KMS-11 (cell line): ENCODE results near the gene MAGI2.

Experiments used
- H2AFZ ChIP-seq: fragments of 200-600 bp; sonication (generic); 2 replicates; pipeline ENCODE4 v1.6.1; 2016; ENCODE audit warnings: antibody characterized with exemption, mixed run types, low read depth
- H3K27ac ChIP-seq: fragments of 200-600 bp; sonication (generic); 2 replicates; pipeline ENCODE4 v1.6.1; 2016; ENCODE audit warnings: mild to moderate bottlenecking, mixed run types
- H3K27me3 ChIP-seq: fragments of 200-600 bp; sonication (generic); 2 replicates; pipeline ENCODE4 v1.6.1; 2017; ENCODE audit warnings: mild to moderate bottlenecking, low read depth, mixed run types, moderate library complexity; ENCODE audit not compliant: insufficient read depth
- H3K36me3 ChIP-seq: fragments of 200-600 bp; sonication (generic); 2 replicates; pipeline ENCODE4 v1.6.1; 2017; ENCODE audit warnings: mild to moderate bottlenecking, mixed run types; ENCODE audit not compliant: insufficient read depth
- H3K4me1 ChIP-seq: fragments of 200-600 bp; sonication (generic); 2 replicates; pipeline ENCODE4 v1.6.1; 2016; ENCODE audit warnings: mild to moderate bottlenecking, low read depth, mixed run types; ENCODE audit not compliant: poor library complexity, severe bottlenecking
- H3K4me2 ChIP-seq: fragments of 200-600 bp; sonication (generic); 2 replicates; pipeline ENCODE4 v1.7.0; 2016; ENCODE audit warnings: mild to moderate bottlenecking, mixed run types
- H3K4me3 ChIP-seq: fragments of 200-600 bp; sonication (generic); IDR thresholded peaks from 2 replicates; pipeline ENCODE4 v1.6.1; 2017; ENCODE audit warnings: low read depth, low read length, mixed read lengths; ENCODE audit not compliant: insufficient read depth
- H3K79me2 ChIP-seq: fragments of 200-600 bp; sonication (generic); 2 replicates; pipeline ENCODE4 v1.6.1; 2016; ENCODE audit warnings: low read depth, mixed run types; ENCODE audit not compliant: insufficient read depth
- H3K9ac ChIP-seq: fragments of 200-600 bp; sonication (generic); 2 replicates; pipeline ENCODE4 v1.6.1; 2016; ENCODE audit warnings: mild to moderate bottlenecking, mixed run types
- H4K20me1 ChIP-seq: fragments of 200-600 bp; sonication (generic); 2 replicates; pipeline ENCODE4 v1.6.1; 2016; ENCODE audit warnings: mild to moderate bottlenecking, mixed run types; ENCODE audit not compliant: insufficient read depth
- TF ChIP-seq, protein P1 (sequence below): fragments of 200-600 bp; sonication (generic); conservative IDR thresholded peaks from 2 replicates; pipeline ENCODE4 v1.6.1; 2017; ENCODE audit warnings: low read depth, mild to moderate bottlenecking, antibody characterized with exemption, low read length, moderate library complexity, mixed read lengths

MAGI2 gene

DNA sequence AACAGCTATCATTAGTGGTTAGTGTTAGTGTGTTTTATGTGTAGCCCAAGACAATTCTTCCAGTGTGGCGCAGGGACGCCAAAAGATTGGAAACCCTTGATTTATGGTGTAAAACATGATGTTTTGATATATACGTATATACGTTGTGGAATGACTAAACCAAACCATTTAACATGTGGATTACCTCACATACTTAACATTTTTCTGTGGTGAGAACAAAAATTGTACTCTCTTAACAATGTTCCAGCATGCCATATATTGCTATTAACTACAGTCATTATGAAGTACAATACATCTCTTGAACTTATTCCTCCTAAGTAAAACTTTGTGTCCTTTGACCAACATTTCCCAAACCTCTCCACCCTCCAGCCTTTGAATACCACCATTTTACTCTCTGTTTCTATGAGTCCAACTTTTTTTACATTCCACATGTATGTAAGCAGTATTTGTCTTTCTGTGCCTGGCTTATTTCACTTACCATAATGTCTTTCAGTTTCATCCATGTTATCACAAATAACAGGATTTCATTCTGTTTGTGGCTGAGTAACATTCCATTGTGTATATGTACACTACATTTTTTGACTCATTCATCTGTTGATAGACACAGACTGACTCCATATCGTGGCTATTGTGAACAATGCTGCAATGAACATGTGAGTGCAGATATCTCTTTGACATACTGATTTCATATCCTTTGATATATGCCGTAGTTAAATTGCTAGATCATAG lies 42.2 kb upstream of the MAGI2 start:
- H3K79me2 ChIP-seq, result no peaks in the 10 kb centered on the region
- TF ChIP-seq, protein P1, sequence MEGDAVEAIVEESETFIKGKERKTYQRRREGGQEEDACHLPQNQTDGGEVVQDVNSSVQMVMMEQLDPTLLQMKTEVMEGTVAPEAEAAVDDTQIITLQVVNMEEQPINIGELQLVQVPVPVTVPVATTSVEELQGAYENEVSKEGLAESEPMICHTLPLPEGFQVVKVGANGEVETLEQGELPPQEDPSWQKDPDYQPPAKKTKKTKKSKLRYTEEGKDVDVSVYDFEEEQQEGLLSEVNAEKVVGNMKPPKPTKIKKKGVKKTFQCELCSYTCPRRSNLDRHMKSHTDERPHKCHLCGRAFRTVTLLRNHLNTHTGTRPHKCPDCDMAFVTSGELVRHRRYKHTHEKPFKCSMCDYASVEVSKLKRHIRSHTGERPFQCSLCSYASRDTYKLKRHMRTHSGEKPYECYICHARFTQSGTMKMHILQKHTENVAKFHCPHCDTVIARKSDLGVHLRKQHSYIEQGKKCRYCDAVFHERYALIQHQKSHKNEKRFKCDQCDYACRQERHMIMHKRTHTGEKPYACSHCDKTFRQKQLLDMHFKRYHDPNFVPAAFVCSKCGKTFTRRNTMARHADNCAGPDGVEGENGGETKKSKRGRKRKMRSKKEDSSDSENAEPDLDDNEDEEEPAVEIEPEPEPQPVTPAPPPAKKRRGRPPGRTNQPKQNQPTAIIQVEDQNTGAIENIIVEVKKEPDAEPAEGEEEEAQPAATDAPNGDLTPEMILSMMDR, result no peak
- no peak overlapping the region for H3K9ac ChIP-seq
- H3K27ac ChIP-seq, result no peak overlapping the region
- H4K20me1 ChIP-seq, result no peaks in the 10 kb centered on the region
- H2AFZ ChIP-seq, result no peak overlapping the region
- no peaks in the 10 kb centered on the region for H3K4me1 ChIP-seq
- no peaks in the 10 kb centered on the region for H3K36me3 ChIP-seq
- H3K4me2 ChIP-seq, result no peak overlapping the region
- H3K4me3 ChIP-seq, result no peak overlapping the region
- no peaks in the 10 kb centered on the region for H3K27me3 ChIP-seq

DNA sequence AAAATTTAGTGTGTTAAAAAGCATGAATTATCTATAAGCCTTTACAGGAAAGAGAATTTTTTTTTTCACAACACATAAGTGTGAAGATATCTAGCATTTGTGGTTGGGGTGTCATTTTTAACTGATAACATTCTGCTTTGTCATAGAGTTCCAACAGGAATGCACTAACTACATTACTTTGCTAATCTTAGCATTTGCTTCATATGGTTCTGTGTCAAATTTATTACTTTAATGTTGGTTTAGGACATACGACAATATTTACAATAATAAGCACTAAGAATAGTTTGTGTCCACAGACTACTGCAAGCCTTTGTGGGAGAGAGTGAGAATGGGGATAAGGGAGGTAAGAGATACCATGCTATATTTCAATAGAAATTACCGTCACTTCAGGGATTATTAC lies 40.6 kb upstream of the MAGI2 start:
- no peaks in the 10 kb centered on the region for H4K20me1 ChIP-seq
- H3K36me3 ChIP-seq, result no peaks in the 10 kb centered on the region
- no peak overlapping the region for H3K9ac ChIP-seq

DNA sequence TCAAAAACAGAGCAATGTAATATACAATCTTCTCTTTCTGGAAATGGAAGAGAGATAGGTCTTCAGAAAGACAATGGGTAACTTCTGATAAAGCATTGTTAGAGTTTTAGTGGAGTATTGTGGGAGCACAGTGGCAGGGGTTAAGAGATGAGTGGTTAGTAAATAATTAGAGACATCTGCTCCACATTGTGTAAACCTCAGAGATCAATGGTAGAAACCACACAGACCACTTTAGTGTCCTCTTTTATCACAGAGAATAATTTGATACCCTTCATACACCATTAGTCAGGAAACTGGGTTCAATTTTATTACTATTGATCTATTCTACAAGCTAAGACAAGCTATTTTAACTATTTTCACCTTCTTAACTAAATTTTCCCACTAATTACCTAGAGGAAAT lies 35.9 kb upstream of the MAGI2 start:
- Histone ChIP-seq H3K27me3 (no peaks in the 10 kb centered on the region), H3K36me3 (no peaks in the 10 kb centered on the region), H3K4me1 (no peaks in the 10 kb centered on the region), H3K9ac (no peak overlapping the region), H3K79me2 (no peaks in the 10 kb centered on the region), H3K4me2 (no peak overlapping the region), H4K20me1 (no peaks in the 10 kb centered on the region), H3K27ac (no peak overlapping the region), H2AFZ (no peak overlapping the region), H3K4me3 (no peak overlapping the region)
- TF ChIP-seq, protein P1, result no peak

More for the DNA sequence above, 40.6 kb upstream of the MAGI2 start:
- TF ChIP-seq, protein P1, result no peak
- Histone ChIP-seq H3K4me2 (no peak overlapping the region), H3K4me3 (no peak overlapping the region), H3K27ac (no peak overlapping the region), H3K79me2 (no peaks in the 10 kb centered on the region), H2AFZ (no peak overlapping the region), H3K4me1 (no peaks in the 10 kb centered on the region), H3K27me3 (no peaks in the 10 kb centered on the region)

DNA sequence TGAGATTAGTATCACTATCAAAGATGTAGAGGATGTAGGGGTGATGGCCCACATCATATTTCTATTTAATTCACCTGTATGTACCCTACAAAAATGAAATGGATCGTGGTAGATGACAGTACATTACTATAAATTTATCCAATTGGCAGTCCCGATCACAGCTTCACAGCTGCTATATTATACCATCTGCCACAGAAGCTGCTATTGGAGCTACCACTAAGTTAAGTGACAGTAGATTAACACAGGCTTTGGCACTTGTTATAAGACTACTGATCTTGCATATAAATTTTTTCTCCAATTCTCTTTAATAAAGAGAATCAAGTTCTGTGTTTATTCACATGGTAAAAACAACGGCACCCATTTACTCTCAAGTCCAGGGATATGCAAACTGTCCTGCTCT lies 24.9 kb upstream of the MAGI2 start:
- Histone ChIP-seq H2AFZ (no peak overlapping the region), H3K36me3 (no peaks in the 10 kb centered on the region), H4K20me1 (no peaks in the 10 kb centered on the region), H3K9ac (no peak overlapping the region), H3K27ac (no peak overlapping the region), H3K4me2 (no peak overlapping the region), H3K27me3 (no peaks in the 10 kb centered on the region), H3K4me1 (no peaks in the 10 kb centered on the region), H3K79me2 (no peaks in the 10 kb centered on the region), H3K4me3 (no peak overlapping the region)
- TF ChIP-seq, protein P1, result no peak
